Effector memory CD8-positive, alpha-beta T cell (primary cell): Measurements from ENCODE around the gene TMEM131.

ENCODE experiments used
- ATAC-seq: fragments of 150-1000 bp; cut with Tn5 transposase; replicated peaks from 2 replicates; pipeline ENCODE4 v1.10.0; 2021; ENCODE audit warnings: mild to moderate bottlenecking, moderate library complexity
- DNase-seq, 3 experiments: peaks; one replicate each; pipeline ENCODE4 v3.0.0; 2021
- H3K27ac Mint-ChIP-seq, 2 donors: one replicate each; pipeline ENCODE4 v1.8.0; 2022; ENCODE audit warnings: mild to moderate bottlenecking in 2 of 2, mixed read lengths in 2 of 2, moderate library complexity in 2 of 2
- H3K27me3 Mint-ChIP-seq, 2 donors: one replicate each; pipeline ENCODE4 v1.8.0; 2022; ENCODE audit warnings: mixed read lengths in 2 of 2
- H3K36me3 Mint-ChIP-seq: one replicate; pipeline ENCODE4 v1.8.0; 2022; ENCODE audit warnings: mild to moderate bottlenecking, moderate library complexity, mixed read lengths; ENCODE audit not compliant: insufficient read depth
- H3K4me1 Mint-ChIP-seq, 2 donors: one replicate each; pipeline ENCODE4 v1.8.0; 2022; ENCODE audit warnings: low read depth in 2 of 2, mixed read lengths in 2 of 2
- H3K4me3 Mint-ChIP-seq, 2 donors: one replicate each; pipeline ENCODE4 v1.8.0; 2022; ENCODE audit warnings: mild to moderate bottlenecking in 2 of 2, mixed read lengths in 2 of 2, moderate library complexity in 2 of 2
- H3K9me3 Mint-ChIP-seq, 2 donors: one replicate each; pipeline ENCODE4 v1.8.0; 2022; ENCODE audit warnings: mixed read lengths in 2 of 2

TMEM131 gene

GRCh38 chr2:97993926-97994325 is 1.8 kb downstream of the TMEM131 start:
- ATAC-seq, result no peak
- peaks cover 29 to 49% of the 10 kb centered on the region in 2 donors for H3K4me1 Mint-ChIP-seq
- H3K27me3 Mint-ChIP-seq, result no peaks in the 10 kb centered on the region
- H3K4me3 Mint-ChIP-seq, result peak overlapping the region; percentile 81 to 88
- H3K9me3 Mint-ChIP-seq, result no peaks in the 10 kb centered on the region
- no peak for DNase-seq
- peaks cover 5% of the 10 kb centered on the region for H3K36me3 Mint-ChIP-seq
- H3K27ac Mint-ChIP-seq, result peak overlapping the region in 1 of 2 donors; percentile 86

- Mint-ChIP-seq H3K36me3 (peaks cover 5% of the 10 kb centered on the region), H3K27ac (no peak overlapping the region), H3K9me3 (no peaks in the 10 kb centered on the region), H3K4me1 (peaks cover 35 to 56% of the 10 kb centered on the region in 2 donors), H3K4me3 (peak overlapping the region; percentile 81 to 88), H3K27me3 (no peaks in the 10 kb centered on the region)
- no peak for ATAC-seq
- DNase-seq, result no peak
Measured at GRCh38 chr2:97992836-97993825, 2.6 kb downstream of the TMEM131 start.

- Mint-ChIP-seq H3K27ac (no peak overlapping the region), H3K4me3 (no peak overlapping the region)
Measured at GRCh38 chr2:97991081-97991856, 4.5 kb downstream of the TMEM131 start.

DNA sequence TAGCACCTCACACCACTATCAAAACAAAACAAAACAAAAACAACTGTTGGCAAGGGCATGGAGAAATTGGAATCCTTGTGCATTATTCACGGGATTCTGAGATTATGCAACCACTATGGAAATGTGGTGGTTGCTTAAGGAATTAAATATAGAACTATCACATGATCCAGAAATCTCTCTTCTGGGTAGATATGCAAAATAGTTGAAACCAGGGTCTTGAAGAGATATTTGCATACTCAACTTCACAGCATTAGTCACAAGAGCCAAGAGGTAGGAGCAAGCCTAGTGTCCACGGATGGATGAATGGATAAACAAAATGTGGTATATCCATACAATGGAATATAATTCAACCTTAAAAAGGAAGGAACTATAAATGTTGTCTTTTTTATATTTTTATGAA is 7.0 kb downstream of the TMEM131 start:
- H3K27me3 Mint-ChIP-seq, result no peaks in the 10 kb centered on the region
- no peak overlapping the region for H3K4me3 Mint-ChIP-seq
- no peak for ATAC-seq

More at GRCh38 chr2:97991081-97991856, 4.5 kb downstream of the TMEM131 start:
- H3K4me1 Mint-ChIP-seq, result peaks cover 43 to 70% of the 10 kb centered on the region in 2 donors
- no peak for ATAC-seq
- DNase-seq, result no peak
- H3K9me3 Mint-ChIP-seq, result no peaks in the 10 kb centered on the region
- H3K36me3 Mint-ChIP-seq, result peaks cover 5% of the 10 kb centered on the region
- H3K27me3 Mint-ChIP-seq, result no peaks in the 10 kb centered on the region

DNA sequence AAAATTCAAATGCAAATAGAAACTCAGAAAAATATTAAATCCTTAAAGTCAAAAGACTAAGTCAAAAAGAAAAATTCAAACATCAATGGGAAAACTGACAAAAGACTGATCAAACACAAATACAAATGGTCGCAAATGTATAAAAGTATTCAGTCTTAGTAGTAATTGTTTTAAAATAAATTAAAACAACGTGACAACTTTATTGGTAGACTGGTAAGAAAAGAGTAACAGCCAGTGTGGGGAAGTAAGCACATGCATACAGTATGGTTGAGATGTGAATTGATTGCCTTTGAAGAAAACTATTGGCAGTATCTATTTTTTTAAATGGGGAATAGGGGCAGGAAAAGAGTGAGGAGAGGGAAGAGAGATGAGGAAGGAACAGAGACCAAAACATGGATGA is 9.8 kb downstream of the TMEM131 start:
- DNase-seq (no peak), ATAC-seq (no peak)
- Mint-ChIP-seq H3K9me3 (no peaks in the 10 kb centered on the region), H3K36me3 (no peaks in the 10 kb centered on the region), H3K4me1 (peaks cover 32 to 59% of the 10 kb centered on the region in 2 donors), H3K4me3 (no peak overlapping the region), H3K27me3 (no peaks in the 10 kb centered on the region), H3K27ac (no peak overlapping the region)

More for the DNA sequence above, 7.0 kb downstream of the TMEM131 start:
- H3K9me3 Mint-ChIP-seq, result no peaks in the 10 kb centered on the region
- H3K4me1 Mint-ChIP-seq, result peaks cover 39 to 65% of the 10 kb centered on the region in 2 donors
- H3K27ac Mint-ChIP-seq, result no peak overlapping the region
- no peak for DNase-seq
- no peaks in the 10 kb centered on the region for H3K36me3 Mint-ChIP-seq

GRCh38 chr2:97983698-97984097 is 12.1 kb downstream of the TMEM131 start:
- peaks cover 36 to 60% of the 10 kb centered on the region in 2 donors for H3K4me1 Mint-ChIP-seq
- no peaks in the 10 kb centered on the region for H3K27me3 Mint-ChIP-seq
- peaks cover 0 to 2% of the 10 kb centered on the region in 2 donors for H3K9me3 Mint-ChIP-seq
- DNase-seq (no peak), ATAC-seq (no peak)
- H3K4me3 Mint-ChIP-seq, result no peak overlapping the region
- peaks cover 3% of the 10 kb centered on the region for H3K36me3 Mint-ChIP-seq
- no peak overlapping the region for H3K27ac Mint-ChIP-seq

GRCh38 chr2:97983134-97983533 is 12.6 kb downstream of the TMEM131 start:
- Mint-ChIP-seq H3K4me3 (no peak overlapping the region), H3K4me1 (peaks cover 33 to 58% of the 10 kb centered on the region in 2 donors), H3K27ac (no peak overlapping the region), H3K27me3 (no peaks in the 10 kb centered on the region), H3K9me3 (peaks cover 0 to 2% of the 10 kb centered on the region in 2 donors), H3K36me3 (peaks cover 3% of the 10 kb centered on the region)
- ATAC-seq (no peak), DNase-seq (no peak)

DNA sequence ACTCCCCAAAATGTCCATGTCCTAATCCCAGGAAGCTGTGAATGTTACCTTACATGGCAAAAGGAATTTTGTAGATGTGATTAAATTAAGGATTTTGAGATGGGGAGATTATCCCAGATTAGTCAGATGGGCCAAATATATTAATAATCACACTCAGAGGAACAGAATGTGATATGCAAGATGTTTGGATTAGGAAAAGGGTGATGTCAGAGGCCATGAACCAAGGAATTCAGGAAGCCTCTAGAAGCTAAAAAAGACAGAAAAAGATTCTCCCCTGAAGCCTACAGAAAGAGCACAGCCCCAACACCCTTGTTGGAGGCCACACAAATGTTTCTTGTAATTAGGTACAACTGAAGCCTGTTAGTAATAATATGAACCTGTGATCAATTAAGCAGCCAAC is 13.1 kb downstream of the TMEM131 start:
- no peak overlapping the region for H3K27ac Mint-ChIP-seq
- H3K4me1 Mint-ChIP-seq, result peaks cover 31 to 53% of the 10 kb centered on the region in 2 donors
- no peak for DNase-seq
- H3K27me3 Mint-ChIP-seq, result no peaks in the 10 kb centered on the region
- peaks cover 5% of the 10 kb centered on the region for H3K36me3 Mint-ChIP-seq
- peaks cover 0 to 2% of the 10 kb centered on the region in 2 donors for H3K9me3 Mint-ChIP-seq
- no peak overlapping the region for H3K4me3 Mint-ChIP-seq
- no peak for ATAC-seq

DNA sequence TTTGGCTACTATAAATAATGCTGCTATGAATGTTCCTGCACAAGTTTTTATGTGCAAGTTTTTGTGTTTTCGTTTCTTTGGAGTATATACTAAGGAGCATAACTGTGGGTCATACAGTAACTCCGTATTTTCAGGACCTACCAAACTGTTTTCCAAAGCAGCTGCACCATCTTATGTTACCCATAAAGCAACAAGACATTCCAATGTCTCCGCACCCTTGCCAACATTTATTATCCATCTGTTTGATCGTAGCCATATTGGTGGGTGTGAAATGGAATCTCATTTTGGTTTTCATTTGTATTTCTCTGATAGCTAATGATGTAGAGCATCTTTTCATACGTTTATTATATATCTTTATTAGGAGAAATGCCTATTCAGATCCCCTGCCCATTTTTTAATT is 13.8 kb downstream of the TMEM131 start:
- Mint-ChIP-seq H3K9me3 (peaks cover 0 to 2% of the 10 kb centered on the region in 2 donors), H3K4me1 (peaks cover 31 to 55% of the 10 kb centered on the region in 2 donors), H3K4me3 (no peak overlapping the region), H3K36me3 (peaks cover 6% of the 10 kb centered on the region), H3K27me3 (no peaks in the 10 kb centered on the region), H3K27ac (no peak overlapping the region)
- DNase-seq (no peak), ATAC-seq (no peak)

DNA sequence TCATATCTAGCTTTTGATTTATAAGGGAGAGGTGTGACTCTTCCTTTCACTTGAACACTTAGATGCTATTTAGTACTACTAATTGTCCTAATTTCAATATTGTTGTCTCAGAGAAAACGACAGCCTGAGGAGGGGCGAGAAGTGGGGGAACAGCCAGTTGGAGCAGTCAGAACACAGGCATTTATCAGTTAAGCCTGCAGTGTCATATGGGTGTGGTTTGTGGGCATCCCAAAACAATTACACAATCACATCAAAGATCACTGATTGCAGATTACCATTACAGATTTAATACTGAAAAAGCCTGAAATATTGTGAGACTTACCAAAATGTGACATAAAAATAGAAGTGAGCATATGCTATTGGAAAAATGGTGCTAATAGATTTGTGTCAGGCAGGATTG is 15.8 kb downstream of the TMEM131 start:
- Mint-ChIP-seq H3K36me3 (peaks cover 6% of the 10 kb centered on the region), H3K27me3 (no peaks in the 10 kb centered on the region), H3K9me3 (peaks cover 1 to 2% of the 10 kb centered on the region in 2 donors), H3K4me1 (peaks cover 27 to 45% of the 10 kb centered on the region in 2 donors), H3K27ac (no peak overlapping the region), H3K4me3 (no peak overlapping the region)
- ATAC-seq, result no peak
- DNase-seq, result no peak

GRCh38 chr2:97974471-97974870 is 21.3 kb downstream of the TMEM131 start:
- Mint-ChIP-seq H3K27ac (no peak overlapping the region), H3K4me3 (no peak overlapping the region), H3K27me3 (no peaks in the 10 kb centered on the region), H3K36me3 (peaks cover 3% of the 10 kb centered on the region), H3K4me1 (peaks cover 33 to 43% of the 10 kb centered on the region in 2 donors), H3K9me3 (peaks cover 5 to 11% of the 10 kb centered on the region in 2 donors)
- DNase-seq (no peak), ATAC-seq (no peak)

DNA sequence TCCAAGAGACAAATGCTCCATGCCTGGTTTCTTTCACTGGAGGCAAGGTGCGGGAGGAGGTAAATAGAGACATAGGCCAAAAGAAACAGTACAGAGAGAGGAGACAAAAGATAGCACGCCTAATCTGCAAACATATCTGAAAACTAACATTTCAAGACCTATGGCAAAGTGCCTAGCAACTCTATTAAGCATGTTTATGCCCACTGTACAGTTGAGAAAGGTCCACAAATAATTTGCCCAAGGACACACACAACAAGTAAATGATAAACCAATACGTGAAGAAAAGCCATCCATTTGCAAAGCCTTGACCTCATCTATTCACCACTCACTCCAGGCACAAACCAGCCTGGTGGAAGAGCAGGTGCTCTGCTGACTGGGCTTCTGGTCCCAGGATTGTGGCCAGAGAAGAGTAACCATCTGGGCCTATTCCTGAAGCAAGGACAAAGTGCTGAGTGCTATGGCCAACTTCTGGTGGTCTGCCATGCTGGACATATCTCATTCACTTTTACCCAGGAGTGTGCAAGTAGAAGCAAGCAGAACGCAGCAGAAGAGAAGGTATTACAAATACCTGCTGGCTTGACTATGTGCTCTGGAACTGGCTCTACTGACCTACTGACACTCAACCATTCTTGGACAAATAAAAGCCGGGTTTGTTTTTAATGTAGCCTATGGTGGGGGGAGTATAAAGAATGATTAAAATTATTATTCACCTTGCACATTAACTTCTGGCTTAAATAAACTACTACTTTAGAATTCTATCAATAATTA is 25.3 kb downstream of the TMEM131 start:
- no peaks in the 10 kb centered on the region for H3K27me3 Mint-ChIP-seq
- no peak overlapping the region for H3K27ac Mint-ChIP-seq
- H3K36me3 Mint-ChIP-seq, result no peaks in the 10 kb centered on the region
- peaks cover 3 to 11% of the 10 kb centered on the region in 2 donors for H3K9me3 Mint-ChIP-seq
- no peak for DNase-seq
- ATAC-seq, result no peak
- no peak overlapping the region for H3K4me3 Mint-ChIP-seq
- peaks cover 51 to 62% of the 10 kb centered on the region in 2 donors for H3K4me1 Mint-ChIP-seq
